ENCODE measurements around the gene CBY3.
"Not testable (repeated sequence)": the region's sequence is repeated elsewhere in the genome, so short reads cannot be mapped to it uniquely, and the experiment has no call there.

DNA sequence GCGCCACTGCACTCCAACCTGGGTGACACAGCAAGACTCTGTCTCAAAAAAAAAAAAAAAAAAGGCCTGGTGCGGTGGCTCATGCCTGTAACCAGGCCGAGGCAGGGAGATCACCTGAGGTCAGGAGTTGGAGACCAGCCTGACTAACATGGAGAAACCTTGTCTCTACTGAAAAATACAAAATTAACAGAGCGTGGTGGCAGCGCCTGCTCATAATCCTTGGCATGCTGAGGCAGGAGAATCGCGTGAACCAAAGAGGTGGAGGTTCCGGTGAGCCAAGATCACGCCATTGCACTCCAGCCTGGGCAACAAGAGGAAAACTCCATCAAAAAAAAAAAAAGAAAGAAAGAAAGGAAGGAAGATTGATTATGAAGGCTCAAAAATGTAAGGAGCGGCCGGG, 41.5 kb downstream of the CBY3 start:
- not testable (repeated sequence) for TF ChIP-seq POLR2A (IDR thresholded peaks at IDR 0.05; ENCODE audit: borderline replicate concordance, extremely low read depth, insufficient read depth, insufficient read length); EZH2phosphoT487 (IDR thresholded peaks at IDR 0.05; ENCODE audit: borderline replicate concordance); SIN3A (IDR thresholded peaks at IDR 0.05; ENCODE audit: low read depth); SP1 (IDR thresholded peaks at IDR 0.05; ENCODE audit: low read depth); JUND (IDR thresholded peaks at IDR 0.05); ZFX (IDR thresholded peaks at IDR 0.05); EZH2 (IDR thresholded peaks at IDR 0.05); EGR1 (IDR thresholded peaks at IDR 0.05; ENCODE audit: low read depth); ZNF274 (IDR thresholded peaks at IDR 0.05; ENCODE audit: low read depth, low read length); ELF1 (IDR thresholded peaks at IDR 0.05; ENCODE audit: borderline replicate concordance, low read depth); FOSL1 (IDR thresholded peaks at IDR 0.05; ENCODE audit: low read depth)
- TF ChIP-seq, protein P1, sequence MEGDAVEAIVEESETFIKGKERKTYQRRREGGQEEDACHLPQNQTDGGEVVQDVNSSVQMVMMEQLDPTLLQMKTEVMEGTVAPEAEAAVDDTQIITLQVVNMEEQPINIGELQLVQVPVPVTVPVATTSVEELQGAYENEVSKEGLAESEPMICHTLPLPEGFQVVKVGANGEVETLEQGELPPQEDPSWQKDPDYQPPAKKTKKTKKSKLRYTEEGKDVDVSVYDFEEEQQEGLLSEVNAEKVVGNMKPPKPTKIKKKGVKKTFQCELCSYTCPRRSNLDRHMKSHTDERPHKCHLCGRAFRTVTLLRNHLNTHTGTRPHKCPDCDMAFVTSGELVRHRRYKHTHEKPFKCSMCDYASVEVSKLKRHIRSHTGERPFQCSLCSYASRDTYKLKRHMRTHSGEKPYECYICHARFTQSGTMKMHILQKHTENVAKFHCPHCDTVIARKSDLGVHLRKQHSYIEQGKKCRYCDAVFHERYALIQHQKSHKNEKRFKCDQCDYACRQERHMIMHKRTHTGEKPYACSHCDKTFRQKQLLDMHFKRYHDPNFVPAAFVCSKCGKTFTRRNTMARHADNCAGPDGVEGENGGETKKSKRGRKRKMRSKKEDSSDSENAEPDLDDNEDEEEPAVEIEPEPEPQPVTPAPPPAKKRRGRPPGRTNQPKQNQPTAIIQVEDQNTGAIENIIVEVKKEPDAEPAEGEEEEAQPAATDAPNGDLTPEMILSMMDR (IDR thresholded peaks at IDR 0.05 in 2 of 3, conservative IDR thresholded peaks at IDR 0.05 in 1 of 3; ENCODE audit: borderline replicate concordance in 1 of 3, insufficient read depth in 1 of 3, low read depth in 2 of 3, low read length in 2 of 3): not testable (repeated sequence)
- TF ChIP-seq, protein P2, sequence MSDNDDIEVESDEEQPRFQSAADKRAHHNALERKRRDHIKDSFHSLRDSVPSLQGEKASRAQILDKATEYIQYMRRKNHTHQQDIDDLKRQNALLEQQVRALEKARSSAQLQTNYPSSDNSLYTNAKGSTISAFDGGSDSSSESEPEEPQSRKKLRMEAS (IDR thresholded peaks at IDR 0.05): not testable (repeated sequence)

Data from HCT116 (cell line).